PC-3 (cell line): ENCODE measurements around the gene UNC93B1.

Source experiments
- CTCF ChIP-seq: fragments of 300-600 bp; sonication (generic); conservative IDR thresholded peaks from 2 replicates; pipeline ENCODE4 v1.5.1; 2017; ENCODE audit warnings: antibody characterized with exemption, low read depth, mild to moderate bottlenecking, low read length
- EZH2 ChIP-seq: fragments of 300-600 bp; sonication (generic); IDR thresholded peaks from one replicate; pipeline ENCODE4 v1.6.1; 2017; ENCODE audit warnings: antibody characterized with exemption, mild to moderate bottlenecking, low read length; ENCODE audit not compliant: unreplicated experiment
- EZH2phosphoT487 ChIP-seq: fragments of 300-600 bp; sonication (generic); IDR thresholded peaks from 2 replicates; pipeline ENCODE4 v1.6.1; 2018; ENCODE audit warnings: mild to moderate bottlenecking, antibody characterized with exemption, low read length, borderline replicate concordance

- TF ChIP-seq CTCF (no peak; the same call in 1 of the 2 replicates), EZH2 (no peak), EZH2phosphoT487 (no peak)
Measured at GRCh38 chr11:68025047-68025446, 21.1 kb upstream of the UNC93B1 start.
